HG02840 (cell line): Measurements from ENCODE around the gene CFAP210.

Experiments
- ATAC-seq: cut with Tn5 transposase; IDR thresholded peaks from one replicate; pipeline ENCODE4 v1.9.1; 2021; ENCODE audit warnings: mild to moderate bottlenecking, moderate library complexity, moderate number of reproducible peaks; ENCODE audit not compliant: unreplicated experiment, low FRiP score

Gene CFAP210

DNA sequence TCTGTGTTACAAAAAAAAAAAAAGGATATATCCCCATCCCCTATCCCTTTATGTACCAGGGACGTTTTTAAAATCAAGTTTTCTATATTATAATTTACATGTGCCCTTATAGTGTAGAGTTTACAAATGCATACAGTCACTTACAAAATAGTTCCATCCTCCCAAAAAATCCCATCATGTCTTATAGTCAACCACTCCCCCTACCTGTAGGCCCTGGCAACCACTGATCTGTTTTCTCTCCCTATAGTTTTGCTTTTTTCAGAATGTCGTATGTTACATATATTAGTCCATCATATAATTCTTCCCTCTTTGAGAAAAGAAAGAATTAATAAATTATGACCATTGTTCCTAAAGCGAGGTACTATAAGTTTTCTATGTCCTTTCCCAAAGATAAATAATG, 17.8 kb downstream of the CFAP210 start:
- ATAC-seq: no peak

DNA sequence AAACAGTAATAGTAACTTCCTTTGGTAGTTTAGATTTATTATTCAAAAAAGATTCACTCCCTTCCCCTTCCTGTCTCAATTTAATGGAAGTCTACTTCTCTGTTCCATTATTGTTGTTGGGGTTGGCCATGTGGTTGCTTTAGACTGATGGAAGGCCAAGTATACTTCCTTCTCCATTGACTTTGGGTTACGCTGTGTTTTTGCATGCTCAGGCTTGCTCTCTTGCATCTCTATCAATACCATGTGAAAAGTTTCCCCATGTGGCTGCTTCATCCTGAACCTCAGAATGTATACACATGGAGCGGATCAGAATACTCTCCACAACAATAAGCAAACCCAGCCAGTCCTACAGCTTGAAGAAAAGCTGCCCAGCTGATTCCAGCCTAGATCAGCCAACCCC, 20.3 kb downstream of the CFAP210 start:
- no peak for ATAC-seq

DNA sequence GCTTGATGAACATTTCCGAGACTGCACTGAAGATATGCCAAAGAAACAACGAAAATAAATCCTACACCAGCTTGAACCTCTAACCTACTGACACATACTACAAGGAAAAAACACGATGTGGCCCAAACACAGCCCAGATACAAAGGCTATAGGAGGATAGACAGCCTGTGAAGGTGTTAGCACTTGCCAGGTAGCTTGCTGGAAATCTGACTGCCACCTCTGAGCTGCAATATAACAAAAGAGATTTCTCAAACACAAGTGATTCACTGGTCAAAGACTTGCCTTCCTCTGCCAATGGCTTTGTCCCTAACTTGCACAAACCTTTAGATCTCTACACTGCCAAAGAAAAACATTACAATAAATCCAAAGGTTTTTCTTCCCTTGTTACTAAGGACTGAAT, 21.1 kb downstream of the CFAP210 start:
- no peak for ATAC-seq

DNA sequence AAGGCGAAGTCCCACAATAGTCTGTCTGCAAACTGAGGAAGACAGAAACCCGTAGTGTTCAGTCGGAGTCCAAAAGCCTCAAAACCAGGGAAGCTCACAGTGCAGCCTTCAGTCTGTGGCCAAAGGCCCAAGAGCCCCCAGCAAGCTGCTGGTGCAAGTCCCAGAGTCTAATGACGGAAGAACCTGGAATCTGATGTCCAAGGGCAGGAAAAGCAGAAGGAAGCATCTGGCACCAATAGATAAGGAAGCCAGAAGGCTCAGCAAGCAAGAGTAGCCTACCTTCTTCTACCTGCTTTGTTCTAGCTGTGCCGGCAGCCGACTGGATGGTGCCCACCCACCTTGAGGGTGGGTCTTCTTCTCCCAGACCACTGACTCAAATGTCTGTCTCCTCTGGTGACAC, 21.8 kb downstream of the CFAP210 start:
- ATAC-seq: no peak

DNA sequence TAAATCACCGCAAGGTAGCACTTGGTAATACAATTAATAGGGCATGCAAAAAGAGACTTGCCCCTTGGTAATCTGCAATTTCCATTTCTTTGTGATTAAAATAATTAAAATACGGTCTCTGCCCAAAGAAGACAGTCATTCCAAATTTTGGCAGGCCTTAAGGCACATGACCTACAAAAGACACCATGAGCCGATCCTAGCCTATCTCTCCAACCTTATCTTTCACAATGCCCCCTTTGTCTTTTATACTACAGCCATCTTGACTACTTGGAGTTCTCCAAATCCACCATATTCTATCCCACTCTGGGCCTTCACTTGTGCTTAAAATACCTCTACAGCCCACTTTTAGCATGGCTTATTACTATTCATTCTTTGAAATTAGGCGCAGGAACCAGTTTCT, 23.3 kb downstream of the CFAP210 start:
- ATAC-seq: no peak

DNA sequence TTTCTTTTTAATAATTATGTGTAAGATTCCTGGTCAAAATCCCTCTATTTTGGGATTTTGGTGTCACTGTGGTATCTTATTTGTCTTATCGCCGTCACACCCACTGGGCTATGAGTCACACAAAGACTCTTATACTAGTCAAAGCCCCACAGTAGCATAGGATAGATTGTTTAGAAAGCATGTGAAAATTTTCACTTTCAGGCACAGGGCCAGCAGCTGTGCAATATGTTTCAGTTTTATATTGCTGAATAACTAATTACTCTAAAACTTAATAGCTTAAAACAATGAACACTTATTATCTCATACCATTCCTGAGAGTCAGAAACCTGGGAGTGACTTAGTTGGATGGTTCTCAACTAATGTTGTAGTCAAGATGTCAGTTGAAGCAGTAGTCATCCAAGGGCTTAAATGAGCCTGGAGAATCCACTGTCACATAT, 24.0 kb downstream of the CFAP210 start:
- no peak for ATAC-seq

DNA sequence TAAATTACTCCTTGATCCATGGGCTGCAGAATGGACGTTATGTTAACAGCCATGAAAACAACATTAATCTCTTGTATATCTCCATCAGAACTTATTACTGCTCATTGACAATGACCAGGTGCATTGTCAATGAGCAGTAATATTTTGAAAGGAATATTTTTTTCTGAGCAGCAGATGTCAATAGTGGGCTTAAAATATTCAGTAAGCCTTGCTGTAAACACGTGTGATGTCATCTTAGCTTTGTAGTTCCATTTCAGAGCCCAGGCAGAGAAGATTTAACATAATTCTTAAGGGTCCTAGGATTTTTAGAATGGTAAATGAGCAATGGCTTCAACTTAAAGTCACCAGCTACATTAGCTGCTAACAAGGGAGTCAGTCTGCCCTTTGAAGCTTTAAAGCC, 26.6 kb downstream of the CFAP210 start:
- no peak for ATAC-seq

DNA sequence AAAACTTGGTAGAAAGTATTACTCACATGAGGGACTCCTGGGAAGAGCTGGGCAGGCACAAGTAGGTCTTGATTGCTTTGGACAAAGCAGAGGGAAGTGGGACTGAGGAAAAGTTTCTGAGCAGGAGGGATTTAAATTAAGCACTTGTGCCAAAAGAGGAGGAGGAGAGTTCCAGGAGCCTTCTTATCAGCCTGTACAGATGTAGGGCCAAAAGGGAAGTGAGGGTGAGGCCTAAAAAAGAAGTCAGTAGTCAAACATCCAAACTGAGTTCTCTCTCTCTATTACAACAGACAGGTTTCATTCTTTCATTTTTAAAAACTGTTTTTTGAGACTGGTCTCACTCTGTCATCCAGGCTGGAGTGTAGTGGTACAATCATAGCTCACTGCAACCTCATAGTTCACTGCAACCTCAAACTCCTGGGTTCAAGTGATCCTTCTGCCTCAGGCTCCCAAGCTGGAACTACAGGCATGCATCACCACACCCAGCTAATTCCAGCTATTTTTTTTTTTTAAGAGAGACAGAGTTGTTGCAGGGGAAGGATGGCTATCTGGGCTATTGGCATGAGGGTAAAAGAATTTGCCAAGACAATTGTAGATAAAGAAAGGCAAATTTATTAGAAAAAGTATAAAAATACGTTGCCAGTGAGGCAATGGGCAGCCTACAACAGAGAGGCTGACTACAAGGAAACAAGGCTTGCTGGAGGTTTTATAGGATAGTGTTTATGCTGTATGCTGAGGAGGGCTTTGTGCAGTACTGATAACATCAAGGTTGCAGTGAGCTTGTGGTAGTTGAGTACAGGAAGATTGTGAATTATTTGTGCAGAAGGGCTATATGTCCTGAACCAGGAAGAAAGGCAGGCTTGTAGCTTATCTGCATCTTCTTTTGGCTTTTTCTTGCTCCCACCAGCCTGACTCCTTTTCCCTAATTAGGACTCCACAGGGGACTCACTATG, 29.0 kb downstream of the CFAP210 start:
- no peak for ATAC-seq

DNA sequence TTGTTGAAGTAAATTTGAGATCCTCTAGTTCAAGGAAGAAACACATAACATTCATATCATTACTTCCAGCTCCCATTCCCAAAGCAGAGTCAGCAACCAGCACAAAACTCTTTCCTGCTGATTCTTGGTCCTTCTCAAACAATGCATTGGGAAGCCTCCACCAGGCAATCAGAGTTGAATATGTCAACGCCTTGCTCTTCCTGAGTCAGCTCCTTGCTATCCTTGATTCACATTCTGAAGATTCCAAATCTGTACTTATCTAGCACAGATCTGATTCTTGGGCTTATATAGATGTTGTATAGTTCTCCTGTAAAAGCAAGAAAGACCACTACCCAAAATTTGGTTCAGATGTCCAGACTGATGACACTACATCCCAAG, 29.6 kb downstream of the CFAP210 start:
- ATAC-seq: no peak

DNA sequence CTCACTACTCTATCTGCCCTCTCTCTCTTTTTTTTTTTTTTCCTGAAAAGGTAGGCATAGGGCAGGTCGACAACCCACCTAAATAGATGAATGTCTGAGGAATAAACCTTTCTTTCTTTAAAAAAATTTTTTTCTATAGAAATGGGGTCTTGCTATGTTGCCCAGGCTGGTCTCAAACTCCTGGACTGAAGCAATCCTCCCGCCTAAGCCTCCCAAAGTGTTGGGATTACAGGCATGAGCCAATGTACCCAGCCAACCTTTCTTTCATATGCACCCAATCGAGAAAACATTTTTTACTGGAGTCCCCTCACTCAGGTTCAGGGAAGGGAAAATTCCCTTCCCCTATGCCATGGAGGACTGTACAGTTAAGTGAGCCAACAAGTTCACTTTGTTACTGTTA, 31.0 kb downstream of the CFAP210 start:
- no peak for ATAC-seq

DNA sequence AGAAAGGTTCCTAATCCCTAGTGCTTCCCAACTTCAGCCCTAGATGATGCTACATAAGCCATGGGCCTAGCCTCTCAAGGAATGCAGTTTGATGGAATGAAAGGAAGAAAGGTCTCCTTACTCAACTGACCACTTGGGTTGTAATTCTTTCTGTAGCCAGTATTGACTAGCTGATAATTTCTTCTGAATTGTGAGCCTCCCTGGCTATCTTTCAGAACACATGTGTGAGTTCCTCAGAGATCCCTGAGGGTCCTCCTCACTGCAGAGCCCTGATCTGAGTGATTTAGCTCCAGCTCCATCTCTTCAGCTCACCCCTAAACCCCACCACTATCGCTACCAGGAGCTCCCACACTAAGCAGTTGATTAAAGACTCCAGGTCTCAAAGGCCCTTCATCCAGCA, 31.5 kb downstream of the CFAP210 start:
- ATAC-seq: no peak

DNA sequence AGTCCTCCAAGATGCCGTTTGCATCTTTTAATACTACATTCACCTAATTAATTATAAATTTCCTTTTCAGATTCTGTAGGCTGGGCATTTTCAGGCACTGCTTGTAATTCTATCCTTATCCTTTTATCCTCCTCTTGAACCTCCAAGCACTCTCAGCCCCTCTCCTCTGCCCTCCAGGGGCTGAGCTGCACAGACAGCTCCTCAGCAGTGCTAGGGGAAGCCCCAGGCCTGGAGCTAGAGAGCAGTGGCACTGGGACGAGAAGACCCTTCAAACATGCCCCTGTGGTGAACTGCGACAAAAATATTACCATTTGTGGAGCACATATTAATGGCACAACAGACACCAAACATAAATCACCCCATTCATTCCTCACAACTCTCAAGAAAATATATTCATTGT, 32.9 kb downstream of the CFAP210 start:
- no peak for ATAC-seq

DNA sequence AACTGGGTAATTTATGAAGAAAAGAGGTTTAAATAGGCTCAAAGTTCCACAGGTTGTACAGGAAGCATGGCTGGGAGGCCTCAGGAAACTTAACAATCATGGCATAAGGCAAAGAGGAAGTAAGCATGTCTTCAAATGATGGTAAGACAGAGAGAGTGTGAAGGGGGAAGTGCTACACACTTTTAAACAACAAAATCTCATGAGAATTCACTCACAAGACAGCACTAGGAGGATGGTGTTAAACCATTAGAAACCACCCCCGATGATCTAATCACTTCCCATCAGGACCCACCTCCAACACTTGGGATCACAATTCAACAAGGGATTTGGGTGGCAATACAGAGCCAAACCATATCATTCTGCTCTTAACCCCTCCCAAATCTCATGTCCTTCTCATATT, 34.9 kb downstream of the CFAP210 start:
- ATAC-seq: no peak

DNA sequence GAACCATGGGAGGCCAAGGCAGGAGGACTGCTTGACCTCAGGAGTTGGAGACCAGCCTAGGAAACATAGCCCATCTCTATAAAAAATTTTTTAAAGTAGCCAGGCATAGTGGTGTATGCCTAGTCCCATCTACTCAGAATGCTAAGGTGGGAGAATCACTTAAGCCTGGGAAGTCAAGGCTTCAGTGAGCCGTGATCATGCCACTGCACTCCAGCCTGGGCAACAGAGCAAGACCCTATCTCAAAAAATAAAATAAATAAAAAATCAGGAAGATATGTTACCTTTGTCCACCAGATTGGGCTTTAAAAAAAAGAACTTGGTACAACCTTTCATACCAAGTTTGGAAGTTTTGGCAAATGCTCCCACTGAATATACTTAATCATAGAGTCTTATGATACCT, 35.3 kb downstream of the CFAP210 start:
- ATAC-seq: no peak

DNA sequence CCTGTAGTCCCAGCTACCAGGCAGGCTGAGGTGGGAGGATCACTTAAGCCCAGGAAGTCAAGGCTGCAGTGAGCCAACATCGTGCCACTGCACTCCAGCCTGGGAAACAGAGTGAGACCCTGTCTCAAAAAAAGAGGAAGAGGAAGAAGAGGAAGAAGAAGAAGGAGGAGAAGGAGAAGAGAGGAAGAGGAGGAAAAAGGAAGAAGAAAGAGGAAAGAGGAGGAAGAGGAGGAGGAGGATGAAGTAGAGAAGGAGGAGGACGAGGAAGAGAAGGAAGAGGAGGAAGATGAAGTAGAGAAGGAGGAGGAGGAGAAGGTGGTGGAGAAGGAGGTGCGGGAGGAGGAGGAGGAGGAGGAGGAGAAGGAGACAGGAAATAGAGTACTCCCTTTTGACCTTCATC, 38.0 kb downstream of the CFAP210 start:
- ATAC-seq: no peak

DNA sequence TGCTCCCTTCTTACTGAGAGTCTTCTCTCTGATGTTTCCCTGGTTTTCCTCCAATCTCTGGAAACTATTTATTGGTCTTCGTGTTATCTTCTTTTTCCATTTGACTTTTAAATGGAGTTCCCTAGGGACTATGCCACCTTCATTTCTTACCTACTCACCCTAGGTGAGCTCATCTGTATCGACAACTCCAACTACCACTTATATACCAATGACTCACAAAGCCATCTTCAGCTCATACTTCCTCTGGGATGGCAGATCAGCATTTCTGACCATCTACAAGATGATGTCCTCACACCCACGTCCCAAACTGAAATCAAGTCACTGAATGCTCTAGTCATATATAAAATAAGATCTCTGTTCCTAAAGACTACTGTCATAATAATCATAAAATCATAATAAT, 40.6 kb downstream of the CFAP210 start:
- ATAC-seq: no peak

DNA sequence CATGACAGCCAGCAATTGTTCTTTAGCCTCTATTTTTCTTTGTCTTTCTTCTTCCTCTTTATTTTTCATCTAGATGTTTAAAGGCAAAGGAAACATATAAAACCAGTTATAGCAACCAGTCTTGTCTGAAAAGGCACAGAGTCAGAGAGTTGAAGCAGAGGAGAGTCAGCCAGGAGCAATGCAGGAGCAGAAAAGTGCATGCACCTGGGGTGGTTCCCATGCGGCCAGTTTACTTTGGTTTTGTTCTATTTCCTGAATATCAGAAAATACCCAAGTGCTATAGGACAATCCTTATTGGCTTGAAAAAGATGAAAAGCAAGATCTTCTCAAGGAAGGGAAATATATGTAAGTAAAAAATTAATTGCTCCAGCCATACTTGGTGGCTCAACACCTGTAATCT, 44.9 kb downstream of the CFAP210 start:
- ATAC-seq: no peak

DNA sequence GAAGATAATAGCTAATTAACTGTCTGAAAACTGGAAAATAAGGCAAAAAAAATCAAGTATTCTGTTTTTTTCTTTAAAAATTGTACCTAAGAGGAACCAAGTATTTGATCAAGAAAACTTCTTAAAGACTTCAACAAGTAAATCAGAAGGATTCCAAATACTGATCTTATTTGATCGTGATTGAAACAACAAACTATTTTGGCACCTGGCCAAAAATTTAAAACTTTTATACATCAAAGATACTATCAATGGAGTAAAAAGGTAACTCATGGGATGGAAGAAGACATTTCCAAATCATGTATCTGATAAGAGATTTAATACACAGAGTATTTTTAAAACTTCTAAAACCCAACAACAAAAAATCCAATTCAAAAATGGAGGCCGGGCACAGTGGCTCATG, 46.7 kb downstream of the CFAP210 start:
- ATAC-seq: no peak

DNA sequence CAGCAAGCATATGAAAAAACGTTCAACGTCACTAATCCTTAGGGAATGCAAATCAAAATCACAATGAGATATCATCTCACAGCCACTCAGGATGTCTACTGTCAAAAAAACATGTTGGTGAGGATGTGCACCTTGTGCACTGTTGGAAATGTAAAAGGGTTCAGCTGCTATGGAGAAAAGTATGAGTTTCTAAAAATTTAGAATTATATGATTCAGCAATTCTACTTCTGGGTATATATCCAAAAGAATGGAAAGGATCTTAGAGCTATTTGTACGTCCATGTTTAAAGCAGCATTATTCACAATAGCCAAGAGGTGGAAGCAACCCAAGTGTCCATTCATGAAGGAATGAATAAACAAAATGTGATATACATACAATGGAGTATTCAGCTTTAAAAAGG, 50.0 kb downstream of the CFAP210 start:
- no peak for ATAC-seq

DNA sequence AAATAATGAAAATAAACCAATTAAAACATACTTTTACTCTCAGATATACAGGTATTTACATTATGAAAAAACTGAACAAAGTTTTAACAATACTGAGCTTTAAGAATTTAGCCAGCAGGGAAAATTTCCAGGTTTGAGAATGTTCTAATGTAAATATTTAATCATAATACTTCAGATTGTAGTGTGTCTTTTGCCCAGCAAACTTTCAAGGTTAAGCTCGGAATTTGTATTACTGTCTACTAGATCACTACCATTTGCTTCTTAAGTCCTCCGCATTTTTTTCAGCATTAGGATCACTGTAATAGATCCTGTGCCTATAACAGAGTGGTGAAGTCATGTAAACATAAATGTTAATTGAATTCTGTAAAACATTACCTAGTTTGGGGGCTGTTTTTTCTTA, 52.7 kb downstream of the CFAP210 start:
- no peak for ATAC-seq

DNA sequence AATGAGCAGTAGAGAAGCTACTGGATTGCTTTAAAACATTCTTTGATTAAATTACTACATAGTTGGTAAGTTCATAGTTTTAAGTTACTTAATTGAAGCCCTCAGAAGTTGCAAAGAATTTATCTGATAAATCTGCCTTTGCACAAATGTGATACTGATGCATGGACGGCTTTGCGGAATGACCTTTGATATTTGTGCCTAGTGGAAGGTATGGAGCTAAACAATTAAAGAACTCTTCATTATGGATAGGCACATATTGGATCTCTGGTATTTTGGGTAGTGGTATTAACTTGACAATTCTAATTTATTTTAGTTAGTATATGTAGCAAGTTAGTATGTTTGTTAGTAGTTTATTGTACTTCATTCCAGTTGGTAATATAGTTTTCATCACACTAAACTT, 54.1 kb downstream of the CFAP210 start:
- ATAC-seq: no peak

DNA sequence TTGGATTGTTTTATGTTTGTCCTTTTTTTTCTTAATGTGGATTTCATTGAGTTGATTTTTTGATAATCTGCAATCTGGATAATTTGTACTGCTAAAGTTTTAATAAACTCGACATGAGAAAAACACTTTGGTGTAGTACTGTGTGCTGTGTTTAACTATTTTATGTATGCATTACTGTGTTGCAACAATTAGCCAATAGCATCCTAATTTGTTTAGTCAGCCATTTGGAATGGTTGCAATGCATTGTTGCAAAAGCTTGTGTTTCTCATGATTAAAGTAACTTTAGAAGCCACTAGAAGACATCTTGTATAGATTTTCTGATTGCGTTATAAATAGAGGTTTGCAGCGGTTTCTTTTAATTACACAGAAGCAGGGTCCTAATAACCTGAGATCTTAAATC, 56.6 kb downstream of the CFAP210 start:
- ATAC-seq: no peak
